Measurements from ENCODE around the gene VPS41. TPM values are rescaled to one million over a fixed set of nuclear protein-coding genes. Genes with fewer than 3 reads are reported as not detected.

VPS41 gene
- total RNA-seq, 1 donor from 2014 or later: 48.6 TPM

GRCh38 chr7:38757931-38758330 is 151.1 kb downstream of the VPS41 start:
- DNase-seq (ENCODE audit: low spot score): no peak
- intact Hi-C loops (cut with DNase I): no loop called here

GRCh38 chr7:38756521-38756920 is 152.5 kb downstream of the VPS41 start:
- intact Hi-C loops (cut with DNase I): no loop called here
- no peak for DNase-seq (ENCODE audit: low spot score)

GRCh38 chr7:38753347-38753746 is 155.6 kb downstream of the VPS41 start:
- intact Hi-C loops (cut with DNase I): no loop called here
- DNase-seq (ENCODE audit: low spot score): no peak

- no peak for DNase-seq (ENCODE audit: low spot score)
- intact Hi-C loops (cut with DNase I): no loop called here
Measured at GRCh38 chr7:38751416-38751815, 157.6 kb downstream of the VPS41 start.

- intact Hi-C loops (cut with DNase I): no loop called here
- no peak for DNase-seq (ENCODE audit: low spot score)
Measured at GRCh38 chr7:38748056-38748610, 160.9 kb downstream of the VPS41 start.

GRCh38 chr7:38746438-38746837 is 162.6 kb downstream of the VPS41 start:
- DNase-seq (ENCODE audit: low spot score): no peak
- intact Hi-C loops (cut with DNase I): no loop called here

GRCh38 chr7:38744746-38745145 is 164.2 kb downstream of the VPS41 start:
- DNase-seq (ENCODE audit: low spot score): no peak
- intact Hi-C loops (cut with DNase I): no loop called here

- intact Hi-C loops (cut with DNase I): no loop called here
- DNase-seq (ENCODE audit: low spot score): no peak
Measured at GRCh38 chr7:38743899-38744298, 165.1 kb downstream of the VPS41 start.

GRCh38 chr7:38740041-38740440 is 168.9 kb downstream of the VPS41 start:
- intact Hi-C loops (cut with DNase I): no loop called here
- DNase-seq (ENCODE audit: low spot score): no peak

- DNase-seq (ENCODE audit: low spot score): no peak
- intact Hi-C loops (cut with DNase I): no loop called here
Measured at GRCh38 chr7:38736138-38736537, 172.9 kb downstream of the VPS41 start.

GRCh38 chr7:38731215-38731614 is 177.8 kb downstream of the VPS41 start:
- intact Hi-C loops (cut with DNase I): no loop called here
- no peak for DNase-seq (ENCODE audit: low spot score)

GRCh38 chr7:38728145-38728544 is 180.8 kb downstream of the VPS41 start:
- no peak for DNase-seq (ENCODE audit: low spot score)
- intact Hi-C loops (cut with DNase I): no loop called here

- intact Hi-C loops (cut with DNase I): no loop called here
- DNase-seq (ENCODE audit: low spot score): no peak
Measured at GRCh38 chr7:38727184-38727940, 181.6 kb downstream of the VPS41 start.

GRCh38 chr7:38723327-38723726 is 185.7 kb downstream of the VPS41 start:
- no peak for DNase-seq (ENCODE audit: low spot score)
- intact Hi-C loops (cut with DNase I): no loop called here

- no peak for DNase-seq (ENCODE audit: low spot score)
- intact Hi-C loops (cut with DNase I): no loop called here
Measured at GRCh38 chr7:38716397-38716796, 192.6 kb downstream of the VPS41 start.

- no peak for DNase-seq (ENCODE audit: low spot score)
- intact Hi-C loops (cut with DNase I): no loop called here
Measured at GRCh38 chr7:38709123-38709522, 199.9 kb downstream of the VPS41 start.

GRCh38 chr7:38704751-38705150 is 204.2 kb downstream of the VPS41 start:
- intact Hi-C loops (cut with DNase I): no loop called here
- no peak for DNase-seq (ENCODE audit: low spot score)

- intact Hi-C loops (cut with DNase I): no loop called here
Measured at GRCh38 chr7:38704041-38704547, 204.9 kb downstream of the VPS41 start.

GRCh38 chr7:38703093-38703492 is 205.9 kb downstream of the VPS41 start:
- DNase-seq (ENCODE audit: low spot score): no peak
- intact Hi-C loops (cut with DNase I): no loop called here

More at GRCh38 chr7:38704041-38704547, 204.9 kb downstream of the VPS41 start:
- DNase-seq (ENCODE audit: low spot score): no peak

- DNase-seq (ENCODE audit: low spot score): no peak
- intact Hi-C loops (cut with DNase I): no loop called here
Measured at GRCh38 chr7:38702002-38702535, 206.9 kb downstream of the VPS41 start.

GRCh38 chr7:38700116-38700515 is 208.9 kb downstream of the VPS41 start:
- intact Hi-C loops (cut with DNase I): no loop called here

More at GRCh38 chr7:38700116-38700515, 208.9 kb downstream of the VPS41 start:
- no peak for DNase-seq (ENCODE audit: low spot score)

Measured in cardiac septum (tissue), 1 donor.